AG09319 (cell line): ENCODE measurements around the gene ZNRF1.

Experiments
- DNase-seq: peaks from one replicate; pipeline ENCODE4 v3.0.0-alpha.2; 2010; ENCODE audit warnings: low read depth; ENCODE audit errors: extremely low read depth
- CTCF ChIP-seq: IDR thresholded peaks from 2 replicates; pipeline ENCODE4 v1.5.1; 2011; ENCODE audit warnings: low read depth, mild to moderate bottlenecking, inconsistent platforms, low read length, moderate library complexity

ZNRF1 gene

GRCh38 chr16:75062135-75062975 is 63.5 kb downstream of the ZNRF1 start:
- DNase-seq, result no peak
- no peak for TF ChIP-seq CTCF

GRCh38 chr16:75062976-75063346 is 64.1 kb downstream of the ZNRF1 start:
- no peak for TF ChIP-seq CTCF
- DNase-seq, result no peak

- TF ChIP-seq CTCF, result no peak
- no peak for DNase-seq
Observed at GRCh38 chr16:75063549-75064088, 64.8 kb downstream of the ZNRF1 start.

- no peak for TF ChIP-seq CTCF
- no peak for DNase-seq
Observed at GRCh38 chr16:75064403-75065148, 65.8 kb downstream of the ZNRF1 start.

- TF ChIP-seq CTCF, result no peak
- DNase-seq, result no peak
Observed at GRCh38 chr16:75065149-75065505, 66.3 kb downstream of the ZNRF1 start.

GRCh38 chr16:75065521-75066149 is 66.8 kb downstream of the ZNRF1 start:
- no peak for TF ChIP-seq CTCF
- no peak for DNase-seq

- no peak for TF ChIP-seq CTCF
- no peak for DNase-seq
Observed at GRCh38 chr16:75066861-75067447, 68.1 kb downstream of the ZNRF1 start.
